IPS DF 4.7 (cell line): ENCODE measurements around the gene TUBB.

Experiments
- DNase-seq: peaks from one replicate; pipeline ENCODE4 v3.0.0-alpha.2; 2013; ENCODE audit warnings: low spot score; ENCODE audit errors: extremely low read depth

Gene TUBB

GRCh38 chr6:30687659-30688431, 32.3 kb upstream of the TUBB start:
- DNase-seq: no peak

GRCh38 chr6:30688569-30688968, 31.6 kb upstream of the TUBB start:
- no peak for DNase-seq

GRCh38 chr6:30689022-30689865, 30.9 kb upstream of the TUBB start:
- DNase-seq: no peak

- no peak for DNase-seq
These were observed 30.2 kb upstream of the TUBB start for GRCh38 chr6:30689985-30690384.

- no peak for DNase-seq
These were observed 29.5 kb upstream of the TUBB start, which contains the start of gene NRM for GRCh38 chr6:30690403-30691207. Gene NRM (minus strand): TSS chr6:30690984. CDS start chr6:30690974, 10 bp downstream.

- DNase-seq: no peak
These were observed 28.8 kb upstream of the TUBB start for GRCh38 chr6:30691208-30691847.

GRCh38 chr6:30696432-30696831, 23.7 kb upstream of the TUBB start:
- no peak for DNase-seq

GRCh38 chr6:30700340-30700739, 19.8 kb upstream of the TUBB start:
- no peak for DNase-seq

- no peak for DNase-seq
These were observed 17.1 kb upstream of the TUBB start for GRCh38 chr6:30703011-30703410.

- no peak for DNase-seq
These were observed 16.3 kb upstream of the TUBB start for GRCh38 chr6:30703821-30704220.

GRCh38 chr6:30705620-30706019, 14.5 kb upstream of the TUBB start:
- no peak for DNase-seq

GRCh38 chr6:30707281-30707850, 12.8 kb upstream of the TUBB start:
- no peak for DNase-seq

GRCh38 chr6:30709101-30709868, 10.9 kb upstream of the TUBB start:
- DNase-seq: no peak

- DNase-seq: no peak
These were observed 8.3 kb upstream of the TUBB start for GRCh38 chr6:30711758-30712380.

GRCh38 chr6:30712441-30712945, 7.7 kb upstream of the TUBB start:
- no peak for DNase-seq

GRCh38 chr6:30714263-30714662, 5.9 kb upstream of the TUBB start:
- DNase-seq: no peak

GRCh38 chr6:30716879-30717128, 3.3 kb upstream of the TUBB start:
- DNase-seq: no peak

- no peak for DNase-seq
These were observed 2.9 kb upstream of the TUBB start, which contains the start of gene MDC1 for GRCh38 chr6:30717129-30717844. Gene MDC1 (minus strand): TSS chr6:30717281. CDS start chr6:30715175, 2,106 bp downstream.
